Activated CD8-positive, alpha-beta memory T cell treated with anti-CD3 and anti-CD28 coated beads, Interleukin-2, amount 50 U/mL, for 1 hour (primary cell): ENCODE data around the gene RTF1.

ENCODE experiments used
- DNase-seq: peaks from one replicate; pipeline ENCODE4 v3.0.0-alpha.2; 2020; ENCODE audit errors: extremely low read depth

The RTF1 gene

DNA sequence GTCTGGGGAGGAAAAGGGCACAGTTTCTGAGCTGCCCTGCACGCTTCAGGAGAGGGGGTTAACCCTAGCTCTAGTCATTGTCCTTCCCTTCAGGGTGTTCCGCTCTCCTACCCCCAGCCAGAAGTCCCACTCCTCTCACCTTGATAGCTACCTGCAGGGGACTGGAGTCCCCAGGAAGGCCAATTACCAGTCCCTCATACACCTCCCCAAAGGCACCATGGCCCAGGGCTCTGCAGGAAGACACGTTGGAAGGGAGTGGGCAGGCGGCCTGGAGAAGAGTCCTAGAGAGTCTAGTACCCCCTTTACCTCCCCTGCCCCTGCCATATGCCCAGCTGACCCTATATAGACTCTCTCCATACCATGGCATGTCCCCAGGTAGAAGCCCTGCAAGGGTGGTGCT lies 88.9 kb downstream of the RTF1 start:
- DNase-seq, result no peak

- DNase-seq, result no peak
Observed at GRCh38 chr15:41506796-41507341, 90.0 kb downstream of the RTF1 start.

GRCh38 chr15:41507820-41508290 lies 91.0 kb downstream of the RTF1 start:
- no peak for DNase-seq

DNA sequence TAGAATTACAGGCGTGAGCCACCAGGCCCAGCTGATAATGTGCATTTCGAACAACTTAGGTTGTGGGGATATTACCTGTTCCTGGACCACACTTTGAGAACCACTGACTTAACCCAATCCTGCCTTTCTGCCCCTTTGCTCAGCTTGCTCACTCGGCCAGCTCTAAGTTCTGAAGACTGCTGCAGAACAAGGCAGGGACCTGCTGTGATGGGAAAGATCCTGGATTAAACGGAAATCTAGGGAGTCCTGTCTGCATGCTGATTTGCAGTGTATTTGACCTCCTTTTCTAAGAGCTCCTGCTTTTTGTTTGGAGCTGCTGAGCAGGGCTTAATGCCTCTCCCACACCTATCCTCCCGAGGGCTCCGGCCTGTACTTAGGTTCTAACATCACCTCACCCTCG lies 93.8 kb downstream of the RTF1 start:
- no peak for DNase-seq

DNA sequence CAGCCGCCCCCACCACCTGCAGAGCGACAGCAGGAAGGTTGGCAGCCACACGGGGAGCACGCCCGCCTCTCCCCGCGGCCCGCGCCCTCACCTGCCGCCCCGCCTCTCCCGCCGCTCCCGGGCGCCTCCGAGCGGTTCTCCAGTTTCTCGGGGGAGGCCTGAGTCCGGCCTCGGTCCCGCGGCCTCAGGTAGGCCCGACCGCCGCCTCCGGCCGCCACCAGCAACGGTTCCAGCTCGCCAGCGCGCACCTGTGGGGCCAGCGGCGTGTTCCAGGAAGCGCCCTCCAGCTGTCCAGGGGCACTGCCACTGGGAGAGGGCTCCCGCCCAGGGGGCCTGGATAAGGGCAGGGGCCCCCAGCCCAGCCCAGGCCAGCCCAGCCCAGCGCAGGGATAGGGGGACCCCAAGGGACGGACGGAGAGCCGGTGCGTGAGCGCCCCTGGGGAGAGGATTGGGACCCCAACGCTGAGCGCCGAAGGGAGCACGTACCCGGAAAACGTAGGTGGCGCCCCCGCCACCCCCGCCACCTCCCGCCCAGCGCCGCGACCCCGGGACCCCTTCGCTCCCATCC lies 94.5 kb downstream of the RTF1 start:
- DNase-seq, result no peak

DNA sequence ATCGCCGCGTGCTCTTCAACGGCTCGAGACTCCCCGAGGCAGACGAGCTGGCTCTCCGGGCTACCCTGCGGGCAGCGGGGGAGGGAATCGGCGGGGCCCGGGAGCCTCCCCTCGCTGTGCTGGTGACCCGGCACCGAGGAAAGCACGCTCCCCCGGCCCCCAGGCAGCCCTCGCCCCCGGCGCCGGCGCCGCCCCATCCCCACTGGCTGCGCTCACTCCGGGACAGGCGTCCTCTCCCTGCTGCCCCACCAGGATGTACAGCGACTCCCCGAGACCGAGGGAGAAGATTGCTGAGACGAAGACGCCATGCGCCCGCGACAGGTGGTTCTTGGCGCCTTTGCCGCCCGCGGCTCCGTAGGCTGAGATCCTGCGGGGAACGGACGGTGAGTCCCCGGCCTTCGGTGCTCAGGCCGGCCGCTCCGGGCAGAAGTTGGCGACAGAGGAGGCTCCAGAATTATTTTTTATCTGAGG lies 95.0 kb downstream of the RTF1 start:
- no peak for DNase-seq

DNA sequence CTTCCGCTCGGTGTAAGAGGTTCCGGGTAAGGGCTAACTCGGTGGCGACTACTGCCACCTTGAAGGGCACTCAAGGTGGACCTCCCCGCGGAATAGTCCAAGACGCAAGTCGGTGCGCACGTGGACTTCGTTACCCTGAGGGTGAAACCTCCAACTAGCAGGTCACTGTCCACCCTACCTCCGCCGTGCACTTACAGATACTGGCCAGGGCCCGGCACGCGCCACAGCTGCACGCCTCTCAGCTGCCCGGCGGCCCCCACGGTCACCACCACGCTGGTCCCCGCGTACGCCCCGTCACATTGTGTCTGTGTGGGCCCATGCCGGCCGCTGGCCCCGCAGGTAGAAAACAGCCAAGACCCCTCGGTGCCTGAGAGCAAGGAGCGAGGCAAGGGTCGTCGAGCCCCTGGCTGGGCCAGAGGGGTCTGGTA lies 95.6 kb downstream of the RTF1 start:
- no peak for DNase-seq

DNA sequence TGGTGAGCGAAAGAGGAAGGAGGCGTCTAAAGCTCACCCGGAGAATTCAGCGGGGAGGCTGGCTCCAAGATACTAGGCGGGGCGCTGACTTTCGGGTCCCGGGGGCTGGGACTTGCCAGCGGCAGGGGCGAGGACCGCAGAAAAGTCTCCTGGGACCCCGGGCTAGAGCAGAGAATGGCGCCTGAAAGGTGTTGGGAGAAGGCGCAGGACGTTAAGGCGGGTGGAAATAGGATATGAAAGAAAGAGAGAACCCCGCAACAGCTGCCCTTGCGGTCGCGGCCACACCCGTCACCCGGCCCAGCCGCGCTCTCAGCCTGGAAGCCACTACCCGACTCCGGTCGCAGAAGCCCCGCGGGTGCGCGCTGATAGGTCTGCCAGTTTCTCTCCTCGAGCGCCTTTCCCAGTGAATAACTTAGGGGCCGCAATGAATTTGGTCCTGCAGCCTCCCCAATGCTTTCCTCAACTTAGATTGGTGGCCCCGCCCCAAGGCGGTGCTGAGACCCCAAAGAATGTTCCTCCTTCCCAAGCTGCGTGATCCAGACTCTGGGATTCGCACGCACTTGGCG lies 96.1 kb downstream of the RTF1 start:
- no peak for DNase-seq

GRCh38 chr15:41513506-41514227 lies 96.8 kb downstream of the RTF1 start, which contains the start of gene LTK:
Gene LTK (minus strand): TSS chr15:41513827. CDS start chr15:41513709, 118 bp downstream.
- no peak for DNase-seq

- DNase-seq, result no peak
Observed at GRCh38 chr15:41517895-41518449, 101.1 kb downstream of the RTF1 start.

DNA sequence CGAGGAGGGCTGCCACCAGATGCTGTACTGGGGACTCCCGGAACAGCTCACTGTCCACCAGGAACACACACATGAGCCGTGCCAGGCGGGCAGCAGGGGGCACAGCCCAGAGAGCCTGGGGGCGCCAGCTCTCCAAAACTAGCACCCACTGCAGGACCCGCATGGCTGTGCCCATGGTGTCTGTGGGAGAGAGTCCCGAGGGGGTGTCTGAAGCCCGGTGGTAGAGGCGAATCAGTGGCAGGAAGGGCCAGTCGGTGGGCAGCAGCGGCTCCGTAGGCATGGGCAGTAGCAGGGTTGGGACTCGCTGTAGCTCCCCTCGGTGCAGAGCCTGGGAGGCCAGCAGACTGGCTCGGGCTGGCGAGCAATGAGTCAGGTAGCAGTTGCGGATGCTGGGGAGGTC lies 103.7 kb downstream of the RTF1 start:
- no peak for DNase-seq

DNA sequence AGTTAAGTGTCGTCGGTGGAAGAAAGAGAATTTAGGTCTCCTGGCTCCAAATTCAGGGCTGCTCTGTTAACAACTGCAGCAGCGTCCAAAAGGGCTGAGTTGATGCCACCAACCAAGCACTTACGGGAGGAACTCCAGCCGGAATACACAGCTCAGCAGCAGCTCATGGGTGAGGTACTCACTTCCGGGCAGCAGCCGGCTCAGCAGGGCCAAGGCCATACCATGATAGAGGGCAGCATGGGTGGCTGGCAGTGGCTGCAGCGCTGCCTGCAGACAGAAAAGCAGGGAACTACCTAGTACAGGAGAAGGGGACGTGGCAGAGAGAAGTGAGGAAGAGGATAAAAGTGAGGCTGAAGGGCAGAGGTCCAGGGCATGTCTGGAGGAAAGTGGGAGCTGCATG lies 104.7 kb downstream of the RTF1 start:
- DNase-seq, result no peak

DNA sequence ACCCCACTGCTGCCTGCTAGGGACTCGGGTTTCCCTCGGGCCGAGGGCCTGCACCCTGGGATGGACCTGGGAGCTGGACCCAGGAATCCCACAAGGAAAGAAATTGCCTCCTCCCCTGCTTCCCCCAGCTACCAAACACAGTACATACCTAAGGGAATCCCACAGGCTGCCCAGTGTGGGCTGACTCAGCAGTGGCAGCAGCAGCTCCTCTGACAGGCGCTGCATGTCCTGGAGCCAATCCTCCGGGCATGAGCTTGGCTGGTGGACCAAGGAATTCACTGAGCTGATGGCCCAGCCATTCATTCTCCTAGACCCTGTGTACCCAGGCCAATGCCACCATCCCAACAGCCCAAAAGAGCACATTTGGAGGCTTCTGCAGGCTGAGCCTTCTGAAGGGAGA lies 106.2 kb downstream of the RTF1 start:
- DNase-seq, result no peak

DNA sequence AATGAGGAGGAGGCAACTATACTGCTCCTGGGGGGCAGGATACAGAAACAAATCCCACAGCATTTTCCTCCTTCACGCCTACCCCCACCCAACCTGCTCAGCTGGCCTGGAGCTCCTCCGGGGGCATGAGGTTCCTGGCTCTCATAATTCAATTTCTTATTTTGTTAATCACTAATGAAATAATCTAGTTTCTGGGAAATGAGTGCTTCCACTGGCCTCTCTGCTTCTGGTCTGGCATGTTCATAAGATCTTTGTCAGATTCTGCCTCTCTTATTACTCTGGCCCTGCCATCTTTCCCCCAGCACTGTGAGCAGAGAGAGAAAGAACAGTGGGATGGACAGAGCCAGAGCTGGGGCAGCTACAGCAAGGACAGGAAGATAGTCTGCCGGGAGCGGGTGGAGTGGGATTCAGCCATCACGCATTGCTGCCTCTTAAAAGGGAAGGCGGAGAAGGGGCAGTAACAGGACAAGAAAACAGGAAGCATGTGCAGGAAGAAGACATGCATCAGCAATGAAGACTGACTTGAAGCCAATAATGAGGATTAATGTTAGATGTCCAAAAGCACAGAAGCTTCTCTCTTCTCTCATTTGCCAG lies 113.6 kb downstream of the RTF1 start:
- DNase-seq, result no peak
